Testis (tissue), 2 donors: ENCODE measurements around the gene VWCE.

Source experiments
- POLR2A ChIP-seq: fragments of 450-650 bp; IDR thresholded peaks from one replicate; pipeline ENCODE4 v1.6.1; 2017; ENCODE audit warnings: antibody characterized with exemption, mild to moderate bottlenecking, moderate library complexity
- TF ChIP-seq, protein P1 (sequence below), 3 experiments: fragments of 450-650 bp in 2 of 3; fragments of 200-600 bp in 1 of 3; sonication (generic) in 1 of 3; IDR thresholded peaks; one replicate each; pipeline ENCODE4 v1.5.1; 2016 to 2019; ENCODE audit warnings: antibody characterized with exemption in 3 of 3, mild to moderate bottlenecking in 2 of 3, moderate library complexity in 1 of 3

DNA sequence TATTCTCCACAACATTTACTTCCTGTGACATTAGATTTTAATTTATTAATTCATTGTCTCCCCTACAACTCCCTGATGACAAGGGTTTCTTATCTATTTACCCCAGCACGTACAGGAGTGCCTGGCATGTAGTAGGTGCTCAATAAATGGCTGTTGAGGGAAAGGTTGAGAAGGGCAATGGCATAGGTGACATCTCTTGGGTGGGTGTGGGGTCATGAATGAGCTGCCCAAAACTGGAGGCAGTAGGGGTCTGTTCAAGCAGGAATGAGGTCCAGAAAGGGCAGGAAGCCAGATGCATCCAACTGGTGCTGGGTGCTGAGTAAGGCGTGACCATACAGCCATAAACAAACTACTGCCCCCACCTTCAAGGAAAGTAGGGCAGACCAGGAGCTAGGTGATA is 2.8 kb downstream of the VWCE start:
- TF ChIP-seq, protein P1, sequence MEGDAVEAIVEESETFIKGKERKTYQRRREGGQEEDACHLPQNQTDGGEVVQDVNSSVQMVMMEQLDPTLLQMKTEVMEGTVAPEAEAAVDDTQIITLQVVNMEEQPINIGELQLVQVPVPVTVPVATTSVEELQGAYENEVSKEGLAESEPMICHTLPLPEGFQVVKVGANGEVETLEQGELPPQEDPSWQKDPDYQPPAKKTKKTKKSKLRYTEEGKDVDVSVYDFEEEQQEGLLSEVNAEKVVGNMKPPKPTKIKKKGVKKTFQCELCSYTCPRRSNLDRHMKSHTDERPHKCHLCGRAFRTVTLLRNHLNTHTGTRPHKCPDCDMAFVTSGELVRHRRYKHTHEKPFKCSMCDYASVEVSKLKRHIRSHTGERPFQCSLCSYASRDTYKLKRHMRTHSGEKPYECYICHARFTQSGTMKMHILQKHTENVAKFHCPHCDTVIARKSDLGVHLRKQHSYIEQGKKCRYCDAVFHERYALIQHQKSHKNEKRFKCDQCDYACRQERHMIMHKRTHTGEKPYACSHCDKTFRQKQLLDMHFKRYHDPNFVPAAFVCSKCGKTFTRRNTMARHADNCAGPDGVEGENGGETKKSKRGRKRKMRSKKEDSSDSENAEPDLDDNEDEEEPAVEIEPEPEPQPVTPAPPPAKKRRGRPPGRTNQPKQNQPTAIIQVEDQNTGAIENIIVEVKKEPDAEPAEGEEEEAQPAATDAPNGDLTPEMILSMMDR (IDR thresholded peaks at IDR 0.05): no peak
- no peak for TF ChIP-seq POLR2A
